IPS DF 4.7 (cell line): ENCODE data around the gene APLP1.
"Not testable (repeated sequence)": the region's sequence is repeated elsewhere in the genome, so short reads cannot be mapped to it uniquely, and the experiment has no call there.

Source experiments
- DNase-seq: peaks from one replicate; pipeline ENCODE4 v3.0.0-alpha.2; 2013; ENCODE audit warnings: low spot score; ENCODE audit errors: extremely low read depth

The APLP1 gene

GRCh38 chr19:35882114-35882832 is 13.9 kb downstream of the APLP1 start:
- no peak for DNase-seq

GRCh38 chr19:35883882-35884281 is 15.5 kb downstream of the APLP1 start:
- DNase-seq, result no peak

GRCh38 chr19:35885225-35885738 is 16.9 kb downstream of the APLP1 start:
- no peak for DNase-seq

- DNase-seq, result no peak
Measured at GRCh38 chr19:35885904-35886303, 17.5 kb downstream of the APLP1 start.

- DNase-seq, result no peak
Measured at GRCh38 chr19:35887197-35887596, 18.8 kb downstream of the APLP1 start.

- DNase-seq, result no peak
Measured at GRCh38 chr19:35888398-35888797, 20.0 kb downstream of the APLP1 start.

GRCh38 chr19:35889370-35890112 is 21.2 kb downstream of the APLP1 start:
- no peak for DNase-seq

GRCh38 chr19:35890113-35890650 is 21.8 kb downstream of the APLP1 start:
- DNase-seq, result no peak

- DNase-seq, result not testable (repeated sequence)
Measured at GRCh38 chr19:35891819-35892218, 23.4 kb downstream of the APLP1 start.

GRCh38 chr19:35894342-35894741 is 26.0 kb downstream of the APLP1 start:
- DNase-seq, result no peak

GRCh38 chr19:35895911-35896642 is 27.7 kb downstream of the APLP1 start:
- DNase-seq, result no peak

- no peak for DNase-seq
Measured at GRCh38 chr19:35896643-35897040, 28.3 kb downstream of the APLP1 start.

GRCh38 chr19:35897706-35898451 is 29.5 kb downstream of the APLP1 start:
- no peak for DNase-seq

- DNase-seq, result no peak
Measured at GRCh38 chr19:35898499-35898809, 30.1 kb downstream of the APLP1 start.

GRCh38 chr19:35899547-35900214 is 31.3 kb downstream of the APLP1 start:
- peak; percentile 58 for DNase-seq

GRCh38 chr19:35901055-35901644 is 32.8 kb downstream of the APLP1 start:
- DNase-seq, result no peak

- no peak for DNase-seq
Measured at GRCh38 chr19:35901854-35902661, 33.7 kb downstream of the APLP1 start, which contains the start of gene HCST. TSS of gene HCST (plus strand) at chr19:35902529. CDS start at chr19:35902594, 65 bp downstream.

- DNase-seq, result no peak
Measured at GRCh38 chr19:35902870-35903475, 34.6 kb downstream of the APLP1 start.
